Glutamatergic neuron (in vitro differentiated cells): ENCODE results near the gene ASXL1. TPM values are rescaled to one million over a fixed set of nuclear protein-coding genes. Genes with fewer than 3 reads are reported as not detected.

Experiments used
- DNase-seq: peaks from one replicate; pipeline ENCODE4 v3.0.0; 2022
- H3K27ac Mint-ChIP-seq: one replicate; pipeline ENCODE4 v1.8.0; 2020; ENCODE audit warnings: mild to moderate bottlenecking, mixed read lengths, inconsistent platforms; ENCODE audit not compliant: unreplicated experiment
- H3K27me3 Mint-ChIP-seq: one replicate; pipeline ENCODE4 v1.8.0; 2020; ENCODE audit warnings: mild to moderate bottlenecking, moderate library complexity, mixed read lengths, inconsistent platforms; ENCODE audit not compliant: unreplicated experiment
- H3K36me3 Mint-ChIP-seq: one replicate; pipeline ENCODE4 v1.8.0; 2020; ENCODE audit warnings: mild to moderate bottlenecking, mixed read lengths, inconsistent platforms; ENCODE audit not compliant: unreplicated experiment
- H3K4me1 Mint-ChIP-seq: one replicate; pipeline ENCODE4 v1.8.0; 2020; ENCODE audit warnings: mild to moderate bottlenecking, low read depth, mixed read lengths, inconsistent platforms; ENCODE audit not compliant: unreplicated experiment
- H3K4me3 Mint-ChIP-seq: one replicate; pipeline ENCODE4 v1.8.0; 2020; ENCODE audit warnings: mild to moderate bottlenecking, mixed read lengths, inconsistent platforms; ENCODE audit not compliant: unreplicated experiment
- H3K9me3 Mint-ChIP-seq: one replicate; pipeline ENCODE4 v1.8.0; 2020; ENCODE audit warnings: mild to moderate bottlenecking, moderate library complexity, mixed read lengths, inconsistent platforms; ENCODE audit not compliant: unreplicated experiment
- total RNA-seq: library from RNA; stranded (reverse); fragmentation: NEBNext Ultra II Directional; extraction: Animal tissue kit (Norgen Biotek cat#: 25700); gene quantifications from one replicate; pipeline ENCODE4 v1.2.1, GENCODE V29; 2021; ENCODE audit not compliant: unreplicated experiment
- TF ChIP-seq, protein P1 (sequence below): fragments of 200-600 bp; sonication (generic); IDR thresholded peaks from one replicate; pipeline ENCODE4 v1.5.0; 2021; ENCODE audit not compliant: partially characterized antibody, unreplicated experiment

ASXL1 gene
- total RNA-seq, 1 donor from 2014 or later, result 85.1 TPM

- Mint-ChIP-seq H3K27ac (peak overlapping the region; percentile 69), H3K4me3 (no peak overlapping the region), H3K27me3 (peaks cover 26% of the 10 kb centered on the region), H3K9me3 (peaks cover 25% of the 10 kb centered on the region), H3K36me3 (peaks cover 3% of the 10 kb centered on the region), H3K4me1 (peaks cover 33% of the 10 kb centered on the region)
- DNase-seq, result peak; percentile 11
- TF ChIP-seq, protein P1, sequence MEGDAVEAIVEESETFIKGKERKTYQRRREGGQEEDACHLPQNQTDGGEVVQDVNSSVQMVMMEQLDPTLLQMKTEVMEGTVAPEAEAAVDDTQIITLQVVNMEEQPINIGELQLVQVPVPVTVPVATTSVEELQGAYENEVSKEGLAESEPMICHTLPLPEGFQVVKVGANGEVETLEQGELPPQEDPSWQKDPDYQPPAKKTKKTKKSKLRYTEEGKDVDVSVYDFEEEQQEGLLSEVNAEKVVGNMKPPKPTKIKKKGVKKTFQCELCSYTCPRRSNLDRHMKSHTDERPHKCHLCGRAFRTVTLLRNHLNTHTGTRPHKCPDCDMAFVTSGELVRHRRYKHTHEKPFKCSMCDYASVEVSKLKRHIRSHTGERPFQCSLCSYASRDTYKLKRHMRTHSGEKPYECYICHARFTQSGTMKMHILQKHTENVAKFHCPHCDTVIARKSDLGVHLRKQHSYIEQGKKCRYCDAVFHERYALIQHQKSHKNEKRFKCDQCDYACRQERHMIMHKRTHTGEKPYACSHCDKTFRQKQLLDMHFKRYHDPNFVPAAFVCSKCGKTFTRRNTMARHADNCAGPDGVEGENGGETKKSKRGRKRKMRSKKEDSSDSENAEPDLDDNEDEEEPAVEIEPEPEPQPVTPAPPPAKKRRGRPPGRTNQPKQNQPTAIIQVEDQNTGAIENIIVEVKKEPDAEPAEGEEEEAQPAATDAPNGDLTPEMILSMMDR, result no peak
These were observed 119.7 kb downstream of the ASXL1 start for GRCh38 chr20:32477594-32478512.

DNA sequence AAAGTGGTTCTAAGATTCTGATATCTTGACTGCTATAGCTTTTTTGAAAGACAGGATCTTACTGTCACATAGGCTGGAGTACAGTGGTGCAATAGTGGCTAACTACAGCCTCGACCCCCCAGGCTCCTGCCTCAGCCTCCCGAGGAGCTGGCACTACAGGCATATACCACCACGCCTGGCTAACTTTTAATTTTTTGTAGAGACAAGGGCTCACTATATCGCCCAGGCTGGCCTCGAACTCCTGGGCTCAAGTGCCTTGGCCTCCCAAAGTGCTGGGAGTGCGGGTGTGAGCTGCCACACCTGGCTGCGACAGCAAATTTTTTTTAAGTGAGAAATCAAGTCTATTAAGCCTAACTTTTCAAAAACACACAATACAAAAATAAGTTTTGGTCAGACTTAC, 120.4 kb downstream of the ASXL1 start:
- H3K4me1 Mint-ChIP-seq, result peaks cover 29% of the 10 kb centered on the region
- no peak overlapping the region for H3K27ac Mint-ChIP-seq
- peaks cover 3% of the 10 kb centered on the region for H3K36me3 Mint-ChIP-seq
- H3K27me3 Mint-ChIP-seq, result peaks cover 24% of the 10 kb centered on the region
- H3K9me3 Mint-ChIP-seq, result peaks cover 22% of the 10 kb centered on the region
- H3K4me3 Mint-ChIP-seq, result no peak overlapping the region
- no peak for DNase-seq
- TF ChIP-seq, protein P1, result no peak

- H3K9me3 Mint-ChIP-seq, result peaks cover 21% of the 10 kb centered on the region
- H3K27me3 Mint-ChIP-seq, result peaks cover 23% of the 10 kb centered on the region
- H3K4me3 Mint-ChIP-seq, result no peak overlapping the region
- peaks cover 27% of the 10 kb centered on the region for H3K4me1 Mint-ChIP-seq
- DNase-seq, result peak; percentile 12
- peaks cover 3% of the 10 kb centered on the region for H3K36me3 Mint-ChIP-seq
- TF ChIP-seq, protein P1, result no peak
- H3K27ac Mint-ChIP-seq, result no peak overlapping the region
These were observed 120.9 kb downstream of the ASXL1 start for GRCh38 chr20:32479012-32479411.

- peaks cover 20% of the 10 kb centered on the region for H3K9me3 Mint-ChIP-seq
- TF ChIP-seq, protein P1, result no peak
- no peak for DNase-seq
- H3K27ac Mint-ChIP-seq, result peak overlapping the region; percentile 3
- H3K36me3 Mint-ChIP-seq, result peaks cover 3% of the 10 kb centered on the region
- H3K4me1 Mint-ChIP-seq, result peaks cover 27% of the 10 kb centered on the region
- peaks cover 24% of the 10 kb centered on the region for H3K27me3 Mint-ChIP-seq
- peak overlapping the region; percentile 19 for H3K4me3 Mint-ChIP-seq
These were observed 121.6 kb downstream of the ASXL1 start for GRCh38 chr20:32479697-32480171.
